HG03558 (cell line): ENCODE data around the gene NUDT14.

ENCODE experiments used
- ATAC-seq: cut with Tn5 transposase; IDR thresholded peaks from one replicate; pipeline ENCODE4 v1.9.1; 2021; ENCODE audit warnings: moderate number of reproducible peaks; ENCODE audit not compliant: unreplicated experiment; ENCODE audit errors: extremely low read depth

Gene NUDT14

DNA sequence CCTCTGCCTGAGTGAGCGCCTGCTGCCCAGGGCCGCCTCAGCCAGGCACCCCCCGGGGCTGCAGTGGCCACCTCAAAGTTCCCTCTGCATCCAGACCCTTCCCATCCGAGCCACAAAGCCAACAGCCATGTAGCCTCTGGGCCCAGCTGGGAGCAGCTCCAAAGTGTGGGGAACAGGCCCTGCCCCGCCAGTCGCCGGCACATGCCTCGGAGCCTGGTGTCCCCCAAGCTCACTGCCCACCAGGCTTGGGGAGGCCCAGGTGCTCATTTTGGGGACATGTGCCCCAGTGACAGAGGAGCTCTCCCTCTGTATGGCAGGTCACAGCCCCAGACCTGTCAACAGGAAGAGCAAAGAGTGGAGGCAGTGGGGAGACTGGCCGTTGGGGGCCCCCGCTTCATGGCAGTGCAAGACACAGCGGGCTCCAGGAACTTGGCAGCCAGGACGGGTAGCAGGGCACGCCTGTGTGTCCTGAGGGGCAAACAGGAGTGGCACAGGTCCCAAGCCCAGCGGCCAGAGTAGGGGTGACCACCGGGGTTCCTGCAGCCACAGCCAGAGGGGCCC, 42.5 kb downstream of the NUDT14 start:
- no peak for ATAC-seq

DNA sequence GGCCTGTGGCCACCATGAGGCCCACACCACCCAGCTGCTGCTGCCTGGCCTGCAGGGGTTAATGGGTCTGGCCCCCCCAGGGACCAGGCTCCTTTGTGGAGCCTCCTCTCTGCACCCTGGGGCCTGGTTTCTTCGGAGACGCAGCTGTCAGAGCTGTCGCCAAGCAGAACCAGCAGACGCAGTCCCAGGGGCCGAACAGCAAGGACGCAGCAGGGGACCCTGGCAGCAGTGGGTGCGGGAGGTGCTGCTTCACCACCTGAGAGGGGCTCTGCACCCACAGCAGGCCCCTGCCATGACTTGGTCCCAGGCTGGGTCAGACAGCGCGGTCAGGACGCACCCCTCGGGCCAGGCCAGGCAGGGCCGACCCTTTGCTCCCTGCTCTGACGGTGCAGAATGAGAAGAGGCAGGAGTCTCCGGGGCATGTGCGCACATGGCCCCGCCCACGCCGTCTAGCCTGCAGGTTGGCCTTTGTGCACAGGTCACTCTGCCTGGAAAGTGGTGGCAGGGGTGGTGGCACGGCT, 43.0 kb downstream of the NUDT14 start:
- ATAC-seq: no peak

DNA sequence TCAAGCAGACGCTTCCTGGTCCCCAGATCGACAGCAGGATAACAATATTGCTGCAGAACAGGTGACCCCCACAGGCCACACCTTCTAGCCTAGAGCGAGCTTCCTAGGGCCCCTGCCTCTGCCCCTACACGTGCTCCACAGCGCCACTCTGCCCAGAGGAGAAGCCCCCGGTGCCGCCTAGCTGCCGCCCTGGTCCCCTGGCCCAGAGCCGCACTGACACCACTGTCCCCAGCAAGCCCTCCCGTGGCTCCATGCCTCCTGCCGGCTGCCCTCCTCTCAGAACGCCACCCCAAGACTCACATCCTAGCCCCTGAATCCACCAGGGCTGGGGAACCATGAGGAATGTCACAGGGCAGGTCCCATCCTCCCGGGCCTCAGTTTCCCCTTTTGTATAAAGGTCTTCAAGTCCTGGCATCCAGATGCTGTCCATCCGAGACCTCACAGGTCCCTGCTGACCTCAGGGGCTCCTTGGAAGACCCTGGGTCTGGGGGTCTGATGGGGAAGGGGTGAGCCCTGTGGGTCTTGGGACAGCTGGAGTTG, 43.6 kb downstream of the NUDT14 start:
- ATAC-seq: no peak

DNA sequence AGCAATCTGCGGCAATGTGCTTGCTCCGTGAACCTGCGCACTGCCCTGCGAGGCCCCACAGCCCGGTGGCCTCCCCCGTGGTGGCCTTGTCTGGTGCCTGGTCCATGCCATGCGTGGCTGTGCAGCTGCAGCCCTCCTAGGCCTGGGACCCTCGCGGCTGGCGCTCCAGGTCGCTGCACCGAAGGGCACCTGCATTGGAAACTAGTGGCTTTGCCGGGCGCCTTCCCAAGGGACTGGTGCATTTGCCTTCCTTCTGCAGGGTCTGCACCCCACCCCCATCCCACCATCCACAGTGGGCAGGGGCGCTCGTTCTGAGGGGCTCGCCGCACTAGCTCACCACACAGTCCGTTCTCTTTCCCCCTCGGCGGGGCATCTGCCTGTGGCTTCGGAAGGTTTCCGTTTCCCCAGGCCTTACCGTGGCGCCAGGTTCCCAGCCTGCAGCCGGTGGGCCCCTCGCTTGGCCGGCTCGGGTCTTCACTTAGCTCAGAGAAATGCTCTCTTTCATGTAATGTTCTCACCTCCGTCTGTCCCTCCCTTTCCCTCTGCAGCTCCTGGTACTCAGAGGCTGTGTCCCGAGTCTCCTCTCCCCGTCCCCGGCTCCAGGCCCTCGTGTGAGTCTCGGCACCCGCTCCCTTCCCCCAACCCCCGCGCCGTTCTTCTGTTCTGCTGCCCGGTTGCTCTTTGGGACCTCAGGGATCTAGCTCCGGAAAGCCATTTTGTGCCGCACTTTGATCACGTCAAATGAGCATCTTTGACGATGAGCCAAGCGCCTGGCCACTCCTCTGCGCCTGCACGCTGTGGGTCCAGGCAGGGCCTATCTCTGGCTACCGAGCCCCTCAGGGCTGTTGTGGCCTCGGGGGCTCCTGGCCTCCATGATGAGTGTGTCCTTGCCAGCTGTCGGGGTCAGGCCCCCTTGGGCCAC, 44.5 kb downstream of the NUDT14 start:
- no peak for ATAC-seq

DNA sequence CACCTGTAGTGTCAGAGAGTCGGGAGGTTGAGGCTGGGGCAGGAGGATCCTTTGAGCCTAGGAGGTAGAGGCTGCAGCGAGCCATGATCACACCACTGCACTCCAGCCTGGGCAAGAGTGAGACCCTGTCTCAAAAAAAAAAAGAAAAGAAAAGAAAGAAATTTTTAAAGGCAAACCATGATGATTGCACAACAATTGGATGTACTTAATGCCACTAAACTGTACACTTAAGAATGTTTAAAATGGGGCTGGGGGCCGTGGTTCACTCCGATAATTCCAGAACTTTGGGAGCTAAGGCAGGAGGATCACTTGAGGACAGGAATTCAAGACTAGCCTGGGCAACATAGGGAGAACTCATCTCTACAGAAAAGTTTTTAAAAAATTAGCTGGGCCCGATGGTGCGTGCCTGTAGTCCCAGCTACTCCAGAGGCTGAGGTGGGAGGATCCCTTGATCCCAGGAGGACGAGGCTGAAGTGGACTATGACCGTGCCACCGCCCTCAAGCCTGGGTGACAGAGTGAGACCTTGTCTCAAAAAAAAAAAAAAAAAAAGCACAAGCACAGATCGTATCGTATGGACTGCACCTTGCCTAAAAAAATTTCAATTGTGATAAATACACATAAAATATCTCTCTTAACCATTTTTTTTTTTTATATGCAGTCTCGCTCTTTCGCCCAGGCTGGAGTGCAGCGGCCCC, 45.3 kb downstream of the NUDT14 start:
- no peak for ATAC-seq

DNA sequence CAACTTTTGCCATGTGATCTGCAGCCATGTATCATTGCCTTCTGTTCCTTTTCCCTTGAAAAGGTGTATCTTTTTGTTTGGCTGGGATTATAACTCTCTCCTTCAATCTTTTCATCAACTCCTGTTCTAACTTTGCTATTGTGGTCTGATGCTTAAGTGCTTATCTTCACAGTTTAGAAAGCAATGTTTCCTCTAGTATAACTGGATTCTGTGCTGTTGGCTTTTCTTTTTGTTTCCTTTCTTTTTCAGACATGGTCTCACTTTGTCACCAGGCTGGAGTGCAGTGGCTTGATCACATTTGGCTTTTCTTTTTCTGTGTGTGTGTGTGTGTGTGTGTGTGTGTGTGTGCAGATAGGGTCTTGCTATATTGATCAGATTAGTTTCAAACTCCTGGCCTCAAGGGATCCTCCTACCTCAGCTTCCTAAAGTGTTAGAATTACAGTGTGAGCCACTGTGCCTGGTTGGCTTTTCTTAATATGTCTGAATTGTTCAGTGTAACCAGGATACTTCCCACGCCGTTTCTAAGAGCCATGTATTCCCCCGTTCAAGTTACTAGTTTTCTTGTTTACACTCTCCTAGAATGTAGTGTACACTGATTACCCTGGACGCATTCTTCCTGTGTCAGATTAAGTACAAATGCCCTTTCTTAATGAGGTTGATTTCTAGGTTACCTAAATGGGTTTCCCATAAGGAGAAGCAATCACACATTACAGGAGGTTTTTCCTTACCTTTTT, 48.0 kb downstream of the NUDT14 start:
- no peak for ATAC-seq

DNA sequence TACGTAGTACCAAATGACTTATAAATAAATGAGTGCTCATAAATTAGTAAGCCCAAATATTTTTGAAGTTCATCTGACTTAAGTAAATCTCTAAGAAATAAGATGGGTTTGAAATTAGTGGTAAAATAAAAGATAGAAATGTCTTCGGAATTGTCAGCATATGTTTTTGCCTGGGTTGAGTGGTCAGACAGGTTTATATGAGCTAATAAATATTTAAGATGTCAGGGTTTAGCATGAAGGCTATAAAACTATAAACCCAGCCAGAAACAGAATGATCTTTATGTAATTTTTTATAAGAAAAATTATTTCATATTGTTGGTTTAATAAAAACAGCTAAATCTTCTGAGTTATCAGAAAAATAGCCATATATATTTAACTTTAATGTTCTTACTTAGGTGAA, 49.9 kb downstream of the NUDT14 start:
- ATAC-seq: no peak

DNA sequence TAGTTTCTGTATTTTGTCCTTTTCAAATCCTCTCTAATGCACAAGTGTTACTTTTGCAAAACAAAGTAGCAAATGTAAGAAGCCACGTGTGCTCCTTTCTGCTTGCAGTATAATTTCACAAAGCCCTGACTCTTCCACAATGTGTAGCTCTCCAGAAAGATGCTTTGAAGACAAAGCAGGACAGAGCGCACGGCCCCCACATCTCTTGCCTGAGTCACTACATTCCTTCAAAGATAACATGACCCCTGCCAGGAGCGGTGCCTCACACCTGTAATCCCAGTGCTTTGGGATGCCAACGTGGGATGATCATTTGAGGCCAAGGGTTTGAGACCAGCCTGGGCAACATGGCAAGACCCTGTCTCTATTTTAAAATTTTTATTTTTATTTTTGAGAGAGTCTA, 53.1 kb downstream of the NUDT14 start:
- ATAC-seq: no peak

DNA sequence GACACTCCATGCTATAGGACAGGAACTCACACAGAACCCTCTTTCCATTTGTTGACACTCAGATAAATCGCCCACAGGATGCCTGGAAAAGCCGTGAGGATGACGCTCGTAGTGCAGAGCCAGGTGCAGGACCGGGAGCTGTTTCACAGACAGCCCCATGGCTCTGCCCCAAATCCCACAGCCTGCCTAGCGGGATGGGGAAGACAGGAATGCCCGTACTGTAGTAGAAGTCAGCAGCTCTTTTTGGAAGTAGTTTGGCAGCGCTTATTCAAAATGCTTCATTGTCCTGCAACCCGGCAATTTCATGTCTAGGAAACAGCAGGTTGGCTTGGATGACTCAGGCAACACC, 54.2 kb downstream of the NUDT14 start:
- no peak for ATAC-seq

DNA sequence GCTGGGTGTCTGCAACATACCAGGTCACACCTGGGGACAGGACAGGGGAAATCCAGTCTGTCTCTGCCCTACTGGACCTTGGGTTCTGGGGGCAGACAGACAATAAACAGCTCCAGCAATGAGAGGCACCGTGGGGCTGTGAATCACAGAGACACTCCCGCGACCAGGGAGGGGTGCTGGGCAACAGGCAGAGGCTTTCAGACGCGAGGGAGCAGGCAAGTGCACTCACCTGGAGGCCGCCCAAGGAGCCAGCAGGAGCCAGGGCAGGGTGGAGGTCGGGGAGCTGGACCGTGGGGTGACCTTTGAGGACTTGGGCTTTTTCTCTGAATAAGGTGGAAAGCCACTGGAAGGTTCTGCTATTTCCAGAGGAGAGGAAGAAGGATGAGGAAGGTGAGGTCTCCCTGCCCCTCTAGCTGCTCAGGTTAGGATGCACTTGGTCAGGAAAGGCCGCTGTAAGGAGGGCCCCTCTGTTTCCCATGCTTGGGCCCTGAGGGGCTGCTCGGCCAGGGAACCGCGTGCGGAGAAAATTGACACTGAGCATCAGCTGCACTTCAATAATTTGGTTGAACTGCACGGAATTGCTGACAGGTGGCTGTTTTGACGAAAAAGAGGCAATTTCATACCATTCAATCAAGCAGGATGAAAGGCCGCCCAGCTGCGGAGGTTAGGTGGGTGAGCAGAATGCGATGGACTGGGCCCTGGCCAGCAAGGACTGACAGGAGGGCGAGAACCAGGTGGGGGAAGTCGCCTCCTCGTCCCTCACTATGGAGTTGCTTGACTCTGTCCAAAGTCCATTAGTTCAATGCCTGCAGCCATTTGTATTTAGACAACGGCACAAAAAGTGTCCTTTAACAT, 54.8 kb downstream of the NUDT14 start:
- ATAC-seq: no peak

DNA sequence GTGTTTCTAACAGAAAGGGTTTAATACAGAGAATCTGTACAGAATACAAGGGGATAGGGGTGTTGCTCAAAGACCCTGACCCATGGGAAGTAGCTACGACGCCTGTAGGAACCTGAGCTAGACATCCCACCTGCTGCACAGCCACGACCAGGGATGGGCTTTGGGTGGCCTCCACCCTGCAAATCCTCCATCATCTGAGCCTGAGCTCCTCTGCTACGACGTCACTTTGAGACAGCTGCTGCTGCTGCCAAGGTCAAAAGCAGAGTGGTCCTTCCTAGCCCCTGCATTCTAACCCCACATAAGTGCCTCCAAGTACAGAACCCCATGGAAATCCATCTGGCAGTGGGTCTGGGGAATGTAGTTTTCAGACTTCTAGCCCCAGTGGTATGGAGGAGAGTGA, 56.3 kb downstream of the NUDT14 start:
- no peak for ATAC-seq

DNA sequence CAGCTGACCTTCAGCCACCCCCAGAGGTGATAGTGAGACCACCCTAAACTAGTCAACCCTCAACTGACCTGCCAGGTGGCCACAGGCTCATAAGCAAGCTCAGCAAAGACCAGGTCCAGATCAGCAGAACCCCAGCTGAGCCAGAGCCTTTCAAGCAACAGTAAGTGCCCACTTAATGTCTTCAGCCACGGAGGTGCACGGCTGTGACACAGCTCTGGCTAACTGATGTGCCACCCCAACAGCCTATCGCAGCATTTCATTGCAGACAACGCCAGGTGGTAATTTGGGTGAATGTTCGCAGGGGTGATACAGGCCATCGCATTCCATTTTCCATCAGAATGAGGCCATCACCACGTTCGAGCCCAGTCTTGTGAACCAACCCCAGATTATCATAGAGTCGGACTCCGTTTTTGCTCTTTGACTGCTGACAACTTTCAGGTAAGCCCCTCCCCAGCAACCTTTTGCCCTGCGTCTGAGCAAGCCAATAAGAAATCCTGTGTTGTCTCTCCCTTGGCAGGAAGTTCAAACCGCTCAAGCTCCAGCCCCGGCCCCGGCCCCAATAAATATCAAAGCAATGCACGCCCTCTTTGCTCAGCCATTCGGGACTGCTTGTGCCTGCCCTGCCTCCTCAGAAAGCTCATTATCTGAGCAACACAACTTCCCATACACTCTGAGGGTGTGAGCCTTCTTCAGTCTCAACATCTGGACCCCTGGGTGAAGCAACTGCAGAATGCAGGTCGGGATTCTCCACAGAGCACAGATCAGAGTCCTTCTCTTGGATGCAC, 56.9 kb downstream of the NUDT14 start:
- no peak for ATAC-seq

DNA sequence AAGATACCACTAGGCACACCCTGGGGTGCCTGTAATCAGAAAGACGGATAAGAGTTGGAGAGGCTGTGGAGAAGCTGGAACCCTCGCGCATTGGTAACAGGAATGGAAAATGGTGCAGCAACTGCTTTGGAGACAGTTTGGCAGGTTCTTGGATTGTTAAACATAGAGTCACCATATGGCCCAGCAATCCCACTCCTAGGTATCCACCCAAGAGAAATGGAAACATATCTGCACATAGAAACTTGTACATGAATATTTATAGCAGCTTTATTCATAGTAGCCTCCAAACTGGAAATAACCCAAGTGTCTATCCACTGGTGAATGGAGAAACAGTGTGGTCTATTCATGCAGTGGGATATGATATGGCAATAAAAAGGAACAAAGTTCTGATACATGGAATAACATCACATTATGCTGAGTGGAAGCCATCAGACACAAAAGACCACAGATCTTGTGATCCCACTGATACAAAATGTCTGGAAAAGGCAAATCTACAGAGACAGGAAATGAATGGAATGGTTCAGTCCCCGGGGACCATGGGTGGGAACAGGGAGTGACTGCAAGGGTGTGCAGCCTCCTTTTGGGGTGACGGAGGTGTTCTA, 57.9 kb downstream of the NUDT14 start:
- ATAC-seq: no peak
